SK-N-SH treated with all-trans-retinoic acid at 6 μM for 48 hours (cell line): Measurements from ENCODE around the gene CNTLN.

ENCODE experiments used
- ATAC-seq: fragments of 200-7000 bp; cut with Tn5 transposase; 3 replicates; pipeline ENCODE4 v1.9.1; 2020; ENCODE audit warnings: mild to moderate bottlenecking, moderate library complexity
- ARNTL ChIP-seq: fragments of 450-650 bp; formaldehyde crosslinking; IDR thresholded peaks from 2 replicates; pipeline ENCODE4 v1.5.0; 2020; ENCODE audit warnings: low read depth, mild to moderate bottlenecking, moderate library complexity, borderline replicate concordance
- BACH2 ChIP-seq: fragments of 250-450 bp; sonication (Bioruptor Pico); IDR thresholded peaks from 2 replicates; pipeline ENCODE4 v1.9.0; 2021; ENCODE audit warnings: mild to moderate bottlenecking, borderline replicate concordance
- CREB5 ChIP-seq: fragments of 250-450 bp; sonication (Bioruptor Pico); IDR thresholded peaks from 2 replicates; pipeline ENCODE4 v1.5.1; 2020; ENCODE audit warnings: low read depth, mild to moderate bottlenecking, moderate library complexity
- CSDC2 ChIP-seq: fragments of 250-450 bp; sonication (Bioruptor Pico); IDR thresholded peaks from 2 replicates; pipeline ENCODE4 v1.5.0; 2020; ENCODE audit warnings: mild to moderate bottlenecking, moderate library complexity
- CSRNP3 ChIP-seq: fragments of 250-450 bp; sonication (Bioruptor Pico); IDR thresholded peaks from 2 replicates; pipeline ENCODE4 v1.5.1; 2021; ENCODE audit warnings: mild to moderate bottlenecking, moderate library complexity
- ESRRG ChIP-seq: fragments of 250-450 bp; sonication (Bioruptor Pico); IDR thresholded peaks from 2 replicates; pipeline ENCODE4 v1.6.1; 2021; ENCODE audit warnings: mild to moderate bottlenecking
- GLIS3 ChIP-seq: fragments of 250-450 bp; sonication (Bioruptor Pico); IDR thresholded peaks from 2 replicates; pipeline ENCODE4 v1.5.0; 2020; ENCODE audit warnings: mild to moderate bottlenecking, moderate library complexity
- ISL1 ChIP-seq: fragments of 250-450 bp; sonication (Bioruptor Pico); IDR thresholded peaks from 2 replicates; pipeline ENCODE4 v2.1.2; 2022; ENCODE audit warnings: mild to moderate bottlenecking, moderate library complexity
- OSR1 ChIP-seq: fragments of 250-450 bp; sonication (Bioruptor Pico); IDR thresholded peaks from 2 replicates; pipeline ENCODE4 v1.8.0; 2022; ENCODE audit warnings: moderate library complexity, mild to moderate bottlenecking, inconsistent platforms
- PATZ1 ChIP-seq: fragments of 250-450 bp; sonication (Bioruptor Pico); IDR thresholded peaks from 2 replicates; pipeline ENCODE4 v1.8.0; 2020; ENCODE audit warnings: mild to moderate bottlenecking, moderate library complexity, borderline replicate concordance
- PPARA ChIP-seq: fragments of 250-450 bp; sonication (Bioruptor Pico); IDR thresholded peaks from 2 replicates; pipeline ENCODE4 v1.5.0; 2020; ENCODE audit warnings: mild to moderate bottlenecking, borderline replicate concordance
- RARB ChIP-seq: fragments of 250-450 bp; sonication (Bioruptor Pico); IDR thresholded peaks from 2 replicates; pipeline ENCODE4 v1.8.0; 2021; ENCODE audit warnings: mild to moderate bottlenecking, moderate library complexity
- SNAI2 ChIP-seq: fragments of 250-450 bp; sonication (Bioruptor Pico); IDR thresholded peaks from 2 replicates; pipeline ENCODE4 v1.5.0; 2020; ENCODE audit warnings: mild to moderate bottlenecking, moderate library complexity
- TCF4 ChIP-seq: fragments of 250-450 bp; sonication (Bioruptor Pico); IDR thresholded peaks from 2 replicates; pipeline ENCODE4 v1.8.0; 2021; ENCODE audit warnings: mild to moderate bottlenecking, moderate library complexity, borderline replicate concordance
- TOX ChIP-seq: fragments of 250-450 bp; sonication (Bioruptor Pico); IDR thresholded peaks from 2 replicates; pipeline ENCODE4 v1.8.0; 2021; ENCODE audit warnings: mild to moderate bottlenecking, moderate library complexity, borderline replicate concordance
- TSHZ2 ChIP-seq: fragments of 250-450 bp; sonication (Bioruptor Pico); IDR thresholded peaks from 2 replicates; pipeline ENCODE4 v1.5.0; 2020; ENCODE audit warnings: mild to moderate bottlenecking, moderate library complexity
- ZC3H10 ChIP-seq: fragments of 250-450 bp; sonication (Bioruptor Pico); IDR thresholded peaks from 2 replicates; pipeline ENCODE4 v1.5.1; 2021; ENCODE audit warnings: mild to moderate bottlenecking, moderate library complexity
- ZFP3 ChIP-seq: fragments of 250-450 bp; sonication (Bioruptor Pico); IDR thresholded peaks from 2 replicates; pipeline ENCODE4 v1.5.0; 2020; ENCODE audit warnings: mild to moderate bottlenecking, moderate library complexity
- ZFP30 ChIP-seq: fragments of 450-650 bp; formaldehyde crosslinking; IDR thresholded peaks from 2 replicates; pipeline ENCODE4 v1.5.0; 2022; ENCODE audit warnings: mild to moderate bottlenecking, moderate library complexity
- ZNF565 ChIP-seq: fragments of 450-650 bp; formaldehyde crosslinking; conservative IDR thresholded peaks from 2 replicates; pipeline ENCODE4 v1.5.0; 2020; ENCODE audit warnings: low read depth, mild to moderate bottlenecking, moderate library complexity
- ZNF70 ChIP-seq: fragments of 450-650 bp; formaldehyde crosslinking; IDR thresholded peaks from 2 replicates; pipeline ENCODE4 v1.5.0; 2020; ENCODE audit warnings: mild to moderate bottlenecking, moderate library complexity
- ZNF8 ChIP-seq: fragments of 450-650 bp; formaldehyde crosslinking; IDR thresholded peaks from 2 replicates; pipeline ENCODE4 v1.5.0; 2020; ENCODE audit warnings: mild to moderate bottlenecking, moderate library complexity

The CNTLN gene

GRCh38 chr9:17185481-17186029 lies 50.7 kb downstream of the CNTLN start:
- no peak for TF ChIP-seq ZFP30
- no peak for TF ChIP-seq TOX
- no peak for TF ChIP-seq RARB
- TF ChIP-seq ZNF8 (CRISPR knock-in tag), result no peak
- no peak for TF ChIP-seq ARNTL (CRISPR knock-in tag)
- TF ChIP-seq CSRNP3 (CRISPR knock-in tag), result no peak
- TF ChIP-seq SNAI2, result no peak
- no peak for TF ChIP-seq ZNF70 (CRISPR knock-in tag)
- TF ChIP-seq ZNF565, result no peak
- no peak for TF ChIP-seq GLIS3 (CRISPR knock-in tag)
- TF ChIP-seq CREB5, result no peak
- no peak for TF ChIP-seq ESRRG (CRISPR knock-in tag)
- TF ChIP-seq BACH2 (CRISPR knock-in tag), result no peak
- no peak for TF ChIP-seq OSR1 (CRISPR knock-in tag)
- no peak for TF ChIP-seq TCF4 (CRISPR knock-in tag)
- no peak for TF ChIP-seq PPARA
- TF ChIP-seq ISL1, result no peak
- no peak for TF ChIP-seq CSDC2
- no peak for ATAC-seq

GRCh38 chr9:17191082-17191481 lies 56.2 kb downstream of the CNTLN start:
- TF ChIP-seq TOX (no peak), ZFP3 (CRISPR knock-in tag) (no peak), ZFP30 (no peak), CSDC2 (no peak), PATZ1 (CRISPR knock-in tag) (no peak), SNAI2 (no peak), BACH2 (CRISPR knock-in tag) (no peak)
- ATAC-seq, result peak; percentile 98

GRCh38 chr9:17204611-17205152 lies 69.8 kb downstream of the CNTLN start:
- TF ChIP-seq TOX (no peak), GLIS3 (CRISPR knock-in tag) (no peak), BACH2 (CRISPR knock-in tag) (no peak), ZNF8 (CRISPR knock-in tag) (no peak), OSR1 (CRISPR knock-in tag) (no peak), CSDC2 (no peak), ZNF70 (CRISPR knock-in tag) (no peak), TSHZ2 (no peak), CREB5 (no peak), ESRRG (CRISPR knock-in tag) (no peak), SNAI2 (no peak), ZFP3 (CRISPR knock-in tag) (no peak), CSRNP3 (CRISPR knock-in tag) (no peak), ZC3H10 (CRISPR knock-in tag) (no peak), PPARA (no peak)
- no peak for ATAC-seq
